ENCODE results near the gene REM2.

DNA sequence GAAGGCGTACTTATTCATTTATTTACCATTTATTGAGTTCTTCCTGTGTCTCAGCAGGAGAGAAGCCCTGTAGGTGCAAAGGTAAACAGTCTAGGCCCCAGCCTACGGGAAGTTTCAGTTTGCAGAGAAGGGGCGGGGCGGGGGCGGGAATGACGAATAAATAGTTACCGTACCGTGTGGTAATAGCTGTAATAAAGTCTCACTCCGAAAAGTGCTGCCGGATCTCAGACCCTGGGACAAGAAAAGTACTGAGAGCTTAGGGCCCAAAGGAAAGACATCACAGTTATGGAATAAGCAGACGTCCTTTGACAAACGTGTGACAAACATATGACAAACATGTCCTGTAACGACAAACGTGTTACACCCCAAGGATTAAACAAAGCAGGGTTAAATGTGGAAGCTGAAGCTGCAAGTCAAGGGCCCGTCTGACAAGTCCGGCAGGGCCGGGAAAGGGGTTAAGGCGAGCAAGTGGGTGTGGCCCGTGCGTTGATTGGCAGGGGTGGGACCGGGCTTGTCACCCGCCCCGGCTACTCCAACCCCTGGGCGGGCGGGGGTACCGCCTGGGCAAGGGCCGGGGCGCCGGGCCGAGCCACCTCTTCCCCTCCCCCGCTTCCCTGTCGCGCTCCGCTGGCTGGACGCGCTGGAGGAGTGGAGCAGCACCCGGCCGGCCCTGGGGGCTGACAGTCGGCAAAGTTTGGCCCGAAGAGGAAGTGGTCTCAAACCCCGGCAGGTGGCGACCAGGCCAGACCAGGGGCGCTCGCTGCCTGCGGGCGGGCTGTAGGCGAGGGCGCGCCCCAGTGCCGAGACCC lies 11.6 kb upstream of the REM2 start, which contains the start of gene LRP10:
- TF ChIP-seq FOXM1 (IDR thresholded peaks at IDR 0.05; ENCODE audit: borderline replicate concordance) = no peak
- no peak for TF ChIP-seq FOXK2 (IDR thresholded peaks at IDR 0.05)
- TF ChIP-seq ZNF384 (IDR thresholded peaks at IDR 0.05) = no peak
